B cell (primary cell): ENCODE measurements around the gene PPFIA1.

Source experiments
- EZH2 ChIP-seq: IDR thresholded peaks from 2 replicates; pipeline ENCODE4 v1.6.1; 2012; ENCODE audit warnings: borderline replicate concordance, low read depth, mild to moderate bottlenecking, moderate library complexity, low read length; ENCODE audit not compliant: insufficient read depth, poor library complexity, severe bottlenecking
- TF ChIP-seq, protein P1 (sequence below): fragments of 200-600 bp; IDR thresholded peaks from one replicate; pipeline ENCODE4 v1.8.0; 2022; ENCODE audit warnings: antibody characterized with exemption, mild to moderate bottlenecking

DNA sequence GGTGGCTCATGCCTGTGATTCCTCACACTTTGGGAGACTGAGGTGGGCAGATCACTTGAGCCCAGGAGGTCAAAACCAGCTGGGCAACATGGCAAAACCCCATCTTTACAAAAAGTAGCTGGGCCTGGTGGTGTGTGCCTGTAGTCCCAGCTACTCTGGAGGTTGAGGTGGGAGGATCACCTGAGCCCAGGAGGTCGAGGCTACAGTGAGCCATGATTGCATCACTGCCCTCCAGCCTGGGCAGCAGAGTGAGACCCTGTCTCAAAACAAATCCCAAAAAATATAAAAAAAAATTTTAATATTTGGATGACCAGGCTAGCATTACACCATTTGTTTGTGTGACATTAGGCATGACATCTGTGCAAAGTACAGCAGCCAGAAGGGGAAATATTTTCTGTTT lies 78.1 kb downstream of the PPFIA1 start:
- TF ChIP-seq, protein P1, sequence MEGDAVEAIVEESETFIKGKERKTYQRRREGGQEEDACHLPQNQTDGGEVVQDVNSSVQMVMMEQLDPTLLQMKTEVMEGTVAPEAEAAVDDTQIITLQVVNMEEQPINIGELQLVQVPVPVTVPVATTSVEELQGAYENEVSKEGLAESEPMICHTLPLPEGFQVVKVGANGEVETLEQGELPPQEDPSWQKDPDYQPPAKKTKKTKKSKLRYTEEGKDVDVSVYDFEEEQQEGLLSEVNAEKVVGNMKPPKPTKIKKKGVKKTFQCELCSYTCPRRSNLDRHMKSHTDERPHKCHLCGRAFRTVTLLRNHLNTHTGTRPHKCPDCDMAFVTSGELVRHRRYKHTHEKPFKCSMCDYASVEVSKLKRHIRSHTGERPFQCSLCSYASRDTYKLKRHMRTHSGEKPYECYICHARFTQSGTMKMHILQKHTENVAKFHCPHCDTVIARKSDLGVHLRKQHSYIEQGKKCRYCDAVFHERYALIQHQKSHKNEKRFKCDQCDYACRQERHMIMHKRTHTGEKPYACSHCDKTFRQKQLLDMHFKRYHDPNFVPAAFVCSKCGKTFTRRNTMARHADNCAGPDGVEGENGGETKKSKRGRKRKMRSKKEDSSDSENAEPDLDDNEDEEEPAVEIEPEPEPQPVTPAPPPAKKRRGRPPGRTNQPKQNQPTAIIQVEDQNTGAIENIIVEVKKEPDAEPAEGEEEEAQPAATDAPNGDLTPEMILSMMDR: no peak
- TF ChIP-seq EZH2: no peak
